GM21515 (cell line): ENCODE results near the gene TMEM81.

Source experiments
- ATAC-seq: cut with Tn5 transposase; IDR thresholded peaks from one replicate; pipeline ENCODE4 v1.9.1; 2021; ENCODE audit not compliant: unreplicated experiment

The TMEM81 gene, protein sequence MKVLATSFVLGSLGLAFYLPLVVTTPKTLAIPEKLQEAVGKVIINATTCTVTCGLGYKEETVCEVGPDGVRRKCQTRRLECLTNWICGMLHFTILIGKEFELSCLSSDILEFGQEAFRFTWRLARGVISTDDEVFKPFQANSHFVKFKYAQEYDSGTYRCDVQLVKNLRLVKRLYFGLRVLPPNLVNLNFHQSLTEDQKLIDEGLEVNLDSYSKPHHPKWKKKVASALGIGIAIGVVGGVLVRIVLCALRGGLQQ

DNA sequence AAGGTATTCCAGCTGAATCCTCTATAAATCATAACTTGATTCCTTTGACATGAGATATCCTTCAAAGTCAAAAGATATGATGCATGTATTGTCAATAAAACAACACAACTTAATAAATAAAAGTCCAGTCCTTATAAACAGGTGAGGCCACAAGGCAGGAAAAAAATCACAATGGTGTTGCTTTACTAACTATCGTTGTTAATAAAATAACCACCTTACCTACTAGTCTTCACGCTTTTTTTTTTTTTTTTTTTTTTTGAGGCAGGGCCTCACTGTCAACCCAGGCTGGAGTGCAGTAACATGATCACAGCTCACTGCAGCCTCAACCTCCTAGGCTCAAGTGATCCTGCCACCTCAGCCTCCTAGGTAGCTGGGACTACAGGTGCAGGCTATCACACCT lies at the start of gene TMEM81:
Gene TMEM81, minus strand, starts transcription at position 101 of the 400 bp plus-strand sequence. CDS start 140 bp downstream, outside the sequence.
- ATAC-seq: no peak

DNA sequence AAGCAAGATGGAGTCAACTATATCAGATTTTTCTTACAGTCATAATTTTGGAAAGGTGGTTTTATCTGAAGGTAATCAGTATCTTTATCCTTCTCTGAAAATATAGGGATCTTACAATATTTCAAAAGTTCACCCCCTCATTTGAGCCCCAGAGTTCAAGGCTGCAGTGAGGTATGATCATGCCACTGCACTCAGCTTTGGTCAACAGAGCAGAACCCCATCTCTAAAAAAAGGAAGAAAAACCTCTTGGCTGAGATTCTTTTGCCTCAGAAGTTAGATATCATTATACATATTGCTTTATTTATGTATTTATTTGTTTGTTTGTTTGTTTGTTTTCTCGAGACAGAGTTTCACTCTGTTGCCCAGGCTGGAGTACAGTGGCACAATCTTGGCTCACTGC lies 49.0 kb upstream of the TMEM81 start:
- ATAC-seq: no peak

DNA sequence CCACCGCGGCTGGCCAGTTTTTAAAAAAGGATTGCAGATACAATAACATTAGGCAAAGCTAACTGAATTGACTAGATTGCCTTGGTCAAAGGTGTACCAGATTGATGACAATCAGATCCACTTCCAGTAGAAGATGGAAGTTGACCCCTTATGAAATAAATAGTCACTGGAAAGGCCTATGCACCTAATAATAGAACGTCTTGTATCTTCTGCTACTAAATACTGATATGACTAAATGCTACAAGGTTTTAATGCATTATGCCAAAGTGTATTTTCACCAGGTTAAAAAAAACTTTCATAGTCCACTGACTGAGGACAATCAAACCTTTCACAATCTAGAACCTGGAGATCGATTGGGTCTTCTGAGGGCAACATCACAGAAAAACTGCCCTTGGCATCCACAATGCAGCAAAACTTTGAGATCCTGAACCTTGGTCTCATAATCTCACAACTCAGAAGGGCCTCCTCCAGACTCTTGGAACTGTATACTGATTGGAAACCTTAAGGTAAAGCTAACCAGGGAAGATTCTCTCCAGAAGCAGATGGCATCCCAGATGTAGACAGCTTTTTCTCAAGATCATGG lies 45.3 kb upstream of the TMEM81 start:
- ATAC-seq: no peak

DNA sequence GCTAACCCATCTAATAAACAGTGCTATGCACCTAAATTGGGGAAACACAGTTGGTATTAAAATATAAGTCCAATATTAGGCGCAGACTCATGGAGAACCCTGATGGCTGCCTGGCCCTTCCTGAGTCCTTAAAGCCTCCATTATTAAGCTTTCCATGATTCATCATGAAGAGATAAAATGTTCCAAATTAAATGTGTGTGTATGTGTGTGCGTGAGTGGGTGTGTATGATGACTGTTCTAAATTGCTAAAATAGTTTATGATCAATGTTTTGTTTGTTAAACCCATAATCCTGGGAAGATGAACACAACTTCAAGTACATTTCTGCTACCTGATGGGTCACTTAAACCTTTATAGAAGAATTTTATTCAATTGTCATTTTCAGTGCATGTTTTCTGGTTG lies 43.8 kb upstream of the TMEM81 start:
- no peak for ATAC-seq

DNA sequence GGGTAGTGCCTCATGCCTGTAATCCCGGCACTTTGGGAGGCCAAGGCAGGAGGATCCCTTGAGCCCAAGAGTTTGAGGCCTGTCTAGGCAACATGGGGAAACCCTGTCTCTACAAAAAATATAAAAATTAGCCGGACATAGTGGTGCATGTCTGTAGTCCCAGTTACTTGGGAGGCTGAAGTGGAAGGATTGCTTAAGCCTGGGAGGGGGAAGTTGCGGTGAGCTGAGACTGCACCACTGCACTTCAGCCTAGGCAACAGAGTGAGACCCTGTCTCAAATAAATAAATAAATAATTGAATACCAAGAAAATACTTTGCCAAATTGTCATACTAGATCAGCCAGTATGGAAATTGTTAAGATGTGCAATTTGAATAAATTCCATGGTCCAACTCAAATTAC lies 43.4 kb upstream of the TMEM81 start:
- no peak for ATAC-seq

DNA sequence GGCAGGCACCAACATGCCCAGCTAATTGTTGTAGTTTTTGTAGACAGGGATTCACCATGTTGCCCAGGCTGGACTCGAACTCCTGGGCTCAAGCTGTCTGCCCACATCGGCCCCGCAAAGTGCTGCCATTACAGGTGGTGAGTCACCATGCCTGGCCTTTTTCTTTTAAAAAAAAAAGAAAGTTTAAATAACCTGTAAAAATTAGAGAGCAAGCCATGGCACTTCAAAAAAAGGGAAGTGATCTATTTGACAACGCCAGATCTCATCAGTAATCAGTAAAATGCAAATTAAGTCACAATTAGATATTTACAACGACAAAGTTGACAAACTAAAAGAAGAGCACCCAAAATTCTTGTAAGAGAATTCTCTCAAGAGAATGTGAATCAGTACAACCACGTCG lies 40.5 kb upstream of the TMEM81 start:
- ATAC-seq: no peak

DNA sequence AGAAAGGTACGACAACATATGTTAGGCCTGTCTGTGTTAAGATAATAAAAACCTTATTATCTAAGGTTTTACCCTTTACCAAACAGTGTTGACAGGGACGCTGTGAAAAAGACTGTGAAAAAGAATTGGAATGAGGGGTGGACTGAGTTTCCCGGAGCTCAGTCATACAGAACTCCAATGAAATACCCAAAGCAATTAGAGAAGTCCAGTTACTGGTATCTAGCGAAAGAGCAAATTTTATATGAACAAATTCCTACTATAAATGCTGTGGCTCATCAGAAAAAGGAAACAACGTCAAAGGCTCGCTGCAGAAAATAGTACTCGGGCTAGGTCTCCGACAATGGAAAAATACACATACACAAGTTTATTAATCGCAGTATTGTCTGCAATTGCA lies 38.2 kb upstream of the TMEM81 start:
- no peak for ATAC-seq

DNA sequence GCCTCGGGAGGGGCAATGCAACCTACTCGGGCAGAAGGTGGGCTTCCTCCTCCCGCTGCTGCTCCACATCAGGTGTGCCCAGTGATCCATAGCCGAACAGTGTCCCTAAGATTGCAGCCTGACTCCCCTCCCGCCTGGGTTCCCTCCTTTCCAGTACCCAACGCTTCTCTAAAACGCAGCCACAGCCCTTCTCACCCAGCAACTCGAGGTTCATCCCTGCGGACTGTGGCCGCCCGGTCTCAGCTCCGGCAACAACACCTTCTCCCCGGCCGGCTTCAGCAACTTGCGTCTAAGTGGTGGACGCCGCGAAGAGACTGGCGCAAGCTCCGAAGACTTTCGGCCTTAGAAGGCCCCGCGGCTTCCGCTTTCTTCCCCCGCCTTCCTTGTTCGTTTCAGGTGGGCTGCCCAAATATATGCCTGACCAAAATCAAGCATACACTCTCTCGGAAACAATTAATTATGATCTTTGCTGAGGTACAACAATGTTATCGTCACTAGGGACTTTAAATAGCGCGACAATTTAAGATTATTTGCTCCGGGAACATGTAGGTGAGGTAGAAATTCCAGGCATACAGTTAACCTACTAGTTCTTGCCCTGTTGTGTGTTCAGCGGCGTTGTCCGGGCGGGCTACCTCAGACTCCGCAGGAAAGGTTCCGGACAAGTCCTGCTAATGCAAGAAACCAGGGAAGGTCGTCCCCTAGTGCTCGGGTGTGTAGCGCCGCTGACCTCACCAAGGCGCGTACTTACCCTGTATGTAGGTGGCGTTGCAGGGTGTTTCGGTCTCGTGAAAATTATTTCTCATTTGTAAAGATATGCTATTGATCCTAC lies 37.6 kb upstream of the TMEM81 start, which contains the start of gene RBBP5:
Gene RBBP5, minus strand, starts transcription at position 319 of the 829 bp plus-strand sequence. Its CDS starts 105 bp downstream, at position 214.
- peak; percentile 91 for ATAC-seq

DNA sequence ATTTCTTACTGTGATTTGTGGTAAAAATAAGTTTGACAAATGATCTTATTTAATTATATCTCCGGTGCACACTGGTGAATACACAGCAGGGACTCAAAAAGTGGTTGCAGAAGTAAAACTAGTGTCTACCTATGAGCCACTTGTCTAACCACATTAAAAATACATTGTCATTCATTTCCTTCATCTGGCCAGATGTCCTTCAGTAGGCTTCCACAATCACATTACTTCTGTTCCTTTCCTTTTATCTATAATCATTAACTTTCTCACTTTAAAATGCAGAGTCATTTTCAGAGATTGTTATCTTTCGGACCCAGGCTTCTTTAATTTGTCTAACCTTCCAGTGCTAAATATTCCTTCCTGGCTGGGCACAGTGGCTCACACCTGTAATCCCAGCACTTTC lies 34.5 kb upstream of the TMEM81 start:
- no peak for ATAC-seq

DNA sequence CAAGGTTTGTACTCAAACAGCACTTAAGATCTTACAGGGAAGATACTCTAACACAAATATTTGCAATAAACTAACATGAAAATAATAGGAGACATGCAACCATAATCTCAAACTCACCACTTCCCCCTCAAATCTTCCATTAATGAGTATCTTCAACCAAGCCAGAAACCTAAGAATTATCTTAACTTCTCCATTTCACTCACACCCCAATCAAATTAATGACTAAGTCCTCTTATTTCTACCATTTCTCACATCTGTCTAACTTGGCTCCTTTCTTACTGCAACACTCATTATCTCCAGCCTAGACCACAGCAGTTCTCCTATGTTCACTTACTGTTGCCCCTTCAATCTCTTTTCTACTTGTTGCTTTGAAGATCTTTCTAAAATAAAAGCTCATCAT lies 27.1 kb upstream of the TMEM81 start:
- no peak for ATAC-seq

DNA sequence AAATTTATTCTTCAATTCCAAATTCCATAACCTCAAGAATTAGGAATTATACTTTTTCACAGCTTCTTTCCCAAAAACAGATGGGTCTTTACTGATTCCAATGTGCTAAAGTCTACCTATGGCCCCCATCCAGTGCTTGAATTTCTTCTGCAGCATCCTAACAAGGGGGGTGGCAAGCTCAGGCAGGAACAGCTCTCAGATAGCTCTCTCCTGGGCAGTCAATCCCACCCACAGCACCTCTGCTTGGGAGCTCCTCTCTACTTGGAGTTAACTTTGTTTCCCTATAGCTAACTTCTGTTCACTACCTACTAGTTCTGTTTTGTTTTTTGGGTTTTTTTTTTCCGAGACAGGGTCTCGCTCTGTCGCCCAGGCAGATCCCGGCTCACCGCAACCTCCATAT lies 25.5 kb upstream of the TMEM81 start:
- ATAC-seq: no peak

DNA sequence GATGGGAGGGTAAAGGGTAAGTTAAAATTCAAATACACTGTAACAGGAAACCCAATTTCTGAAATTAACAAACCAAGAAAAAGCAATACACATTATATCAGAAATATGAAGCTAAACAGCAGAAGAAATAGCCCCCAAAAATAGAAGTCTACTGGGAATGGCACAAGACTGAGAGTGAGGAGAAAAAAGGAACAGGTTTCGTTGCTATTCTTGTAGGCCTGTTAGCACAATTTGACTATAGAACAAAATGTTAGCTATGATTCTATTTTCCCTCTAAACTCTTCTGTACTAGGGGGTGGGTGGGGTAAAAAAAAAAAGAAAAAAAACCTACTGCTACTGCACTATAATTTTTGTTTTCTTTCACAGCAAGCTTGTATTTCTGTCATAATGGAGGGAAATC lies 25.0 kb upstream of the TMEM81 start:
- no peak for ATAC-seq

DNA sequence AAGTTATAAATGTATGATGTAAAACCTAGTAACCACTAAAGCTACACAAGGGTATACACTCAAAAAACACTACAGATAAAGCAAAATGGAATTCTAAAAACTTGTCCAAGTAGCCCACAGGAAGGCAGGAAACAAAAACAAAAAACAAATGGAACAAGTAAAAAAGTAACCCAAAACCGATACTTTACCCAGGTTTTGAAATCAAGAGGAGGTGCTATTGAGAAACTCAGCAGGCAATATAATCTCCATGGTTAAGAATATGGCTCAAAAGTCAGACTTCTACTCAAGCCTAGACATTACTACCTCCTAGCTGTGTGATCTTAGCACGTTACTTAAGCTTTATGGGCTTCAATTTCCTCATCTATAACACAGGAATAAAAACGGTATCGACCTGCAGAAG lies 24.2 kb upstream of the TMEM81 start:
- no peak for ATAC-seq

DNA sequence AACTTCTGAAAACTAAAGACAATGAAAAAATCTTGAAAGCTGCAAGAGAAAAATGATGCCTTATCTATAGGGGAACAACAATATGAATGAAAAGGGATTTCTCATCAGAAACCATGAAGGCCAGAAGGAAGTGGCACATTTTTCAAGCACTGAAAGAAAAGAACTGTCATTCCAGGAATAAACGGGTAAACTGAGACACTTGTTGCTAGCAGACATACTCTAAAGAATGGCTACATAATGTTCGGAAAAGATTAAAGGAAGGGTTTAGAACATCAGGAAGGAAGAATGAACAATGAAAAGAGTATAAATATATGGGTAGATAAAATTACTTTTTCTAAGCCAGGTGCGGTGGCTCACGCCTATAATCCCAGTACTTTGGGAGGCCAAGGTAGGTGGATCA lies 23.1 kb upstream of the TMEM81 start:
- ATAC-seq: no peak

DNA sequence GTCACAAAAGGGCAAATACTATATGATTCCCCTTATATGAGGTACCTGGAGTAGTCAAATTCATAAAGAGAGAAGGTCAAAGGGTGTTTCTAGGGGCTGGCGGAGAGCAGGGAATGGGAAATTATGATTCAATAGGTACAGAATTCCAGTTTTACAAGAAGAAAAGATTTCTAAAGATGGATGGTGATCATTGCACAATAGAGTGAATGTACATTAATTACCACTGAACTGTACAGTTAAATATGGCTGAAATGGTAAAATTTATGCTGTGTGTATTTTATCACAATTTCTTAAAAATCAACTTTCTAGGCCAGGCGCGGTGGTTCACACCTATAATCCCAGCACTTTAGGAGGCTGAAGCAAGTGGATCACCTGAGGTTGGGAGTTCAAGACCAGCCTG lies 18.1 kb upstream of the TMEM81 start:
- no peak for ATAC-seq

DNA sequence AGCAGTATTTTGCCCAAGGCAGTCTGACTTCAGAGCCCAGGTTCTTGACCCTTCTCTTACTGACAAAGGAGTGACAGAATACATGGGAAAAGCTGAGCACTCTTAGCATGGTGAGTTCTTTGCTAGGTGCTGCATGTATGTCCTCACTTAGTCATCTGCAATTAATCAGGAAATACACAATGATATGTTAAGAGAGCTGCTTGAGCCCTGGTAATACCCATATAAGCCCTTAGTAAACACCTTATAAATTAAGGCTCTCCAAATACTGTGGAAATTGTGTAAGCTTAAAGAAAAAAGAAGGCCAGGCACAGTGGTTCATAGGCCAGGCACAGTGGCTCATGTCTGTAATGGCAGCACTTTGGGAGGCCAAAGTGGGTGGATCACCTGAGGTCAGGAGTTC lies 14.0 kb upstream of the TMEM81 start:
- no peak for ATAC-seq

DNA sequence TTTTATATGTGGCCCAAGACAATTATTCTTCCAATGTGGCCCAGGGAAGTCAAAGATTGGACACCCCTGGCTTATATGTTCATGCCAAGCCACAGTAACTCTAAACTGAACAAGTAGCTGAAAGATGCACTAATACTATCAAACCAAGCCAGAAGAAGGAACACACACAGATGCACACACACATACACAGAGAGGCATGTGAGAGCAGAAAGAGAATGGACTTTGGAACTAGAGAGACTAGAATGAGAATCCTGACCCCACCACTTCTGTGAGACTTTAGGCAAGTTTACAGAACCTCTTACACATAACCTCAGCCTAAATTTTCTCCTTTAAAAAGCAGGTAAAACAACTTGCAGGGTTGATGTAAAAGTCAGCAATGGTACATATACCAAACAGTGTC lies 11.2 kb upstream of the TMEM81 start:
- no peak for ATAC-seq

DNA sequence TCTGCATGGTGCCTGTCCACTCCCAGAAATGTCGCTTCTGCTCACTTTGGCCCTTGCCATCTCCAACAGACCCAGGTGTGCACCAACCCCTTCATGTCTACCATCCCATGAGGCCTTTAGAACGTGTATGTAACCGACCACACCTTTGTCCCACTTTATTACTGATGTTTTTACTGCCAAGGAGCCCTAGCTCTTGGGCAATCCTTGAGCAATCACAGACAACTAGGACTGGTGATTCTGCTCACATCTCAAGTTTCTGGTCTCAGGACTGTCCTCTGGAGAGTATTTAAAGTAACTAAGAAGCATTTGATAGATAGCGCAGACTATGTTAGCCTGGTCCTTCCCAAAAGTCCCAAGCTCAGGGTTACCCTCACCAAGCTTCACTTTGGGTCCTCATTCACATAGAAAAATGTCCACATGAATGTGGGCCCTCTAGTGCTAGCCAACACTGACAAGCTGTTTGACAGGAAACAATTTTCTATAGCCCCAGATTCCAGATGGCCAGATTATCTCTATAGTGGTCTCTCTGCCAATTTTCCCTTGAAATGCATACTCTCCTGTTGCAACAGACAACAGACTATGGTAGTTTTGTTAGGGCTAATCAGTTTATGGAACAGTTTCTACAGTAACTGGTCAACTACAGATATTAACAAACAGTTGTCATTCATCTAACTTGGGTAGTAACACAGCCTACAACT lies 6.9 kb upstream of the TMEM81 start:
- no peak for ATAC-seq

DNA sequence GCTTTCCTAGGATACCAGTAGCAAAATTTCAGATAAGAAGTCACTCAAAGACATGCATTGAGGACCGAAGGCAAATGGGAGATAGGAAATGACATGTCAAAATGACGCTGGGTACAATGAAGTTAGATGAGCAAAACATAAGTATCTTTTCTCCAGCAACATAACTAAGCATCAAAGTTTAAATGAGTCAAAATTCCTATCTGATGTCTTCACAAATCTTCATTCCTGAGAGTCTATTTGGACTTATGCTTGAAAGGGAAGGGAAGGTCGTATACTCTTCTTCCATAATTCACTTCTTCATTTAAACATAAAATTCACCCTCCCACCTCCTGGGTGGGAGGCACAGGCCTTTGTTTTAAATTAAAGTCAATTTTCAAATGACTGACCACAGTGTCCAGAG lies 4.1 kb upstream of the TMEM81 start:
- no peak for ATAC-seq

DNA sequence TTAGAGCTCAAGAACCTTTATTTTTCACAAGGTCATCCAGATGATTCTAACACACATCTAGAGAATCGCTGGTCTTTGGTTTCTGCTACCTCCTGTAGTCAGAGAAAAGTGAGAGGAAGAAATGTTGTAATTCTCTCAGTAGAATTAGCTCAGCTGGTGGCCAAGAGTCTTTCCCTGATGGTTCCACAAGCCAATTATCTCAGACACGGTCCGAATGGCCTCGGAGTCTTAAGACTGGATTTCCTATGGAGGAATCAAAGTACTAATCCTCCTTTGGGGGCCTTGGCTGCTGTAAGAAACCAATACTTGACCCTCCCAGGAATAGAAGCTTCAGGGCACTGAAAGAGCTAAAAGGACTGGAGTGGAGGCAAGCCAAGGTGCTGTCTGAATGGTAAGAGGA lies 1.8 kb downstream of the TMEM81 start:
- no peak for ATAC-seq

DNA sequence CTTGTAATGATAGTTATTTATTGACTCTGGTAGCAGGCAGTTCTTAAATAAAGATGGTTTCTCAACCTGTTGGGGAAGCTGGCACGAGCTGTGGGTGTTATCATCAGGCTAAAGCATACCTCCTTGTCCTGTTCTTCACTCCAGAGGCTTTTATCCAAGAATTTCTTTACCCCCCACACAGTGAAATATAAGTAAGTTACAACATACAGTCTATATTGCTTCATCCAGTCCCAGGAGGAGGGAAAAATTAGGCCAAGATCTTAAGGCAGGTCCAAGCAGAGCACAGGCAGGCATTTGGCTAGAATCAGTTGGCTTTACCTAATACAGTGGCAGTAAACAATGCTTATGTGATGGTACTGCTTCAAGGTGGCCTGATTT lies 6.3 kb downstream of the TMEM81 start:
- no peak for ATAC-seq
